Stimulated activated CD8-positive, alpha-beta memory T cell treated with anti-CD3 and anti-CD28 coated beads, Interleukin-7, amount 100 ng/mL, for 24 hours (primary cell): ENCODE data around the gene HSPH1.
"Not testable (repeated sequence)": the region's sequence is repeated elsewhere in the genome, so short reads cannot be mapped to it uniquely, and the experiment has no call there.

Experiments used
- DNase-seq: peaks from one replicate; pipeline ENCODE4 v3.0.0-alpha.2; 2020; ENCODE audit warnings: low read depth

HSPH1 gene

GRCh38 chr13:31177813-31178495 lies 16.2 kb upstream of the HSPH1 start:
- DNase-seq: not testable (repeated sequence)

GRCh38 chr13:31175847-31176532 lies 14.3 kb upstream of the HSPH1 start:
- no peak for DNase-seq

- DNase-seq: no peak
Observed at GRCh38 chr13:31174018-31174417, 12.3 kb upstream of the HSPH1 start.

- DNase-seq: no peak
Observed at GRCh38 chr13:31172535-31172934, 10.8 kb upstream of the HSPH1 start.

GRCh38 chr13:31172001-31172400 lies 10.3 kb upstream of the HSPH1 start:
- no peak for DNase-seq

- DNase-seq: no peak
Observed at GRCh38 chr13:31168736-31169135, 7.0 kb upstream of the HSPH1 start.

- DNase-seq: no peak
Observed at GRCh38 chr13:31168166-31168565, 6.5 kb upstream of the HSPH1 start.

- DNase-seq: no peak
Observed at GRCh38 chr13:31167490-31167889, 5.8 kb upstream of the HSPH1 start.

GRCh38 chr13:31166591-31166990 lies 4.9 kb upstream of the HSPH1 start:
- DNase-seq: no peak

GRCh38 chr13:31162151-31163008 lies 676 bp upstream of the HSPH1 start:
- peak; percentile 83 for DNase-seq

GRCh38 chr13:31160857-31161556 lies 697 bp downstream of the HSPH1 start:
- DNase-seq: peak; percentile 28

GRCh38 chr13:31159306-31159705 lies 2.4 kb downstream of the HSPH1 start:
- no peak for DNase-seq

GRCh38 chr13:31154939-31155338 lies 6.8 kb downstream of the HSPH1 start:
- no peak for DNase-seq

- DNase-seq: no peak
Observed at GRCh38 chr13:31151837-31152236, 9.9 kb downstream of the HSPH1 start.

GRCh38 chr13:31150315-31150985 lies 11.3 kb downstream of the HSPH1 start:
- DNase-seq: no peak

GRCh38 chr13:31149604-31150003 lies 12.1 kb downstream of the HSPH1 start:
- DNase-seq: no peak

- DNase-seq: no peak
Observed at GRCh38 chr13:31145417-31145816, 16.3 kb downstream of the HSPH1 start.

GRCh38 chr13:31138515-31138914 lies 23.2 kb downstream of the HSPH1 start:
- no peak for DNase-seq

GRCh38 chr13:31136724-31137123 lies 25.0 kb downstream of the HSPH1 start:
- DNase-seq: no peak

- DNase-seq: no peak
Observed at GRCh38 chr13:31134039-31134711, 27.5 kb downstream of the HSPH1 start.

- no peak for DNase-seq
Observed at GRCh38 chr13:31133621-31134020, 28.1 kb downstream of the HSPH1 start.
